B cell (primary cell): ENCODE results near the gene GOT1. TPM values are rescaled to one million over a fixed set of nuclear protein-coding genes. Genes with fewer than 3 reads are reported as not detected.

Experiments used
- ATAC-seq: fragments of 200-7000 bp; cut with Tn5 transposase; one replicate; pipeline ENCODE4 v1.10.0; 2021; ENCODE audit warnings: low read depth, mild to moderate bottlenecking, moderate number of reproducible peaks, moderate library complexity
- CTCF ChIA-PET: fragments of 350-600 bp; sonication (Branson Sonifier 250); formaldehyde crosslinking; loops from one replicate; lab custom pipeline; 2021; ENCODE audit warnings: antibody characterized with exemption, inconsistent platforms; lab: Charles Lee
- POLR2A ChIA-PET: fragments of 350-600 bp; sonication (Branson Sonifier 250); formaldehyde crosslinking; loops from one replicate; lab custom pipeline; 2021; ENCODE audit warnings: antibody characterized with exemption; lab: Charles Lee
- DNase-seq: peaks from one replicate; pipeline ENCODE4 v3.0.0; 2013
- H2AFZ ChIP-seq: 2 replicates; pipeline ENCODE4 v1.6.1; 2012; ENCODE audit warnings: mild to moderate bottlenecking, low read depth, low read length; ENCODE audit not compliant: insufficient read depth, poor library complexity, severe bottlenecking
- H3K27ac ChIP-seq, 2 donors: 1 replicate in 1 of 2; 2 replicates in 1 of 2; pipeline ENCODE4 v1.5.1; 2012 to 2013; ENCODE audit warnings: low read length in 2 of 2, mild to moderate bottlenecking in 2 of 2, moderate library complexity in 1 of 2
- H3K27me3 ChIP-seq, 4 experiments: fragments of 200-600 bp in 1 of 4; sonication (generic) in 1 of 4; replicated peaks in 1 of 4; 1 replicate in 2 of 4; 2 replicates in 2 of 4; pipeline versions ENCODE4 v1.6.1 to v1.7.0; 2013 to 2016; ENCODE audit warnings: low read length in 3 of 4, mild to moderate bottlenecking in 2 of 4, mixed read lengths in 1 of 4, moderate library complexity in 1 of 4; ENCODE audit not compliant: insufficient read depth in 4 of 4, control insufficient read depth in 3 of 4; ENCODE audit errors: control extremely low read depth in 1 of 4
- H3K36me3 ChIP-seq, 2 experiments: replicated peaks in 1 of 2; 1 replicate in 1 of 2; 2 replicates in 1 of 2; pipeline versions ENCODE4 v1.6.1 to v1.7.1; 2013; ENCODE audit warnings: low read length in 1 of 2; ENCODE audit not compliant: insufficient read depth in 2 of 2, control insufficient read depth in 1 of 2; ENCODE audit errors: control extremely low read depth in 1 of 2, extremely low read depth in 1 of 2
- H3K4me1 ChIP-seq, 2 donors: fragments of 200-600 bp in 1 of 2; sonication (generic) in 1 of 2; 1 replicate in 1 of 2; 2 replicates in 1 of 2; pipeline versions ENCODE4 v1.5.1 to v1.6.1; 2013 to 2017; ENCODE audit warnings: low read length in 2 of 2; ENCODE audit not compliant: control insufficient read depth in 2 of 2, insufficient read depth in 2 of 2
- H3K4me2 ChIP-seq: replicated peaks from 2 replicates; pipeline ENCODE3; 2012; ENCODE audit warnings: mild to moderate bottlenecking, low read depth, low read length; ENCODE audit not compliant: poor library complexity, severe bottlenecking
- H3K4me3 ChIP-seq, 5 experiments: fragments of 200-600 bp in 1 of 5; sonication (generic) in 1 of 5; 1 replicate in 3 of 5; 2 replicates in 2 of 5; pipeline versions ENCODE4 v1.5.1 to v1.7.0; 2011 to 2016; ENCODE audit warnings: low read length in 4 of 5, mild to moderate bottlenecking in 4 of 5, low read depth in 2 of 5, control low read depth in 1 of 5, moderate library complexity in 1 of 5; ENCODE audit not compliant: insufficient read depth in 1 of 5; ENCODE audit errors: control extremely low read depth in 1 of 5, extremely low read depth in 1 of 5
- H3K79me2 ChIP-seq: fragments of 200-600 bp; sonication (generic); one replicate; pipeline ENCODE4 v1.6.0; 2016; ENCODE audit warnings: low read length; ENCODE audit not compliant: control insufficient read depth, insufficient read depth
- H3K9ac ChIP-seq: fragments of 200-600 bp; sonication (generic); 2 replicates; pipeline ENCODE4 v1.6.1; 2017; ENCODE audit warnings: mild to moderate bottlenecking, low read length, moderate library complexity
- H3K9me3 ChIP-seq, 3 donors: one replicate each; pipeline versions ENCODE4 v1.6.1 to v1.7.1; 2013; ENCODE audit warnings: low read length in 2 of 3; ENCODE audit not compliant: control insufficient read depth in 2 of 3, insufficient read depth in 1 of 3; ENCODE audit errors: control extremely low read depth in 1 of 3
- H4K20me1 ChIP-seq: 2 replicates; pipeline ENCODE4 v1.6.0; 2012; ENCODE audit warnings: mild to moderate bottlenecking, low read length; ENCODE audit not compliant: insufficient read depth, control insufficient read depth, poor library complexity, severe bottlenecking
- H3K27ac Mint-ChIP-seq: one replicate; pipeline ENCODE4 v1.8.0; 2021; ENCODE audit warnings: mixed read lengths
- H3K27me3 Mint-ChIP-seq: one replicate; pipeline ENCODE4 v1.8.0; 2021; ENCODE audit warnings: mixed read lengths
- H3K4me1 Mint-ChIP-seq: one replicate; pipeline ENCODE4 v1.8.0; 2021; ENCODE audit warnings: mixed read lengths
- H3K4me3 Mint-ChIP-seq: one replicate; pipeline ENCODE4 v1.8.0; 2021; ENCODE audit warnings: mixed read lengths
- H3K9me3 Mint-ChIP-seq: one replicate; pipeline ENCODE4 v1.8.0; 2022; ENCODE audit warnings: mixed read lengths; ENCODE audit not compliant: insufficient read depth
- EZH2 ChIP-seq: IDR thresholded peaks from 2 replicates; pipeline ENCODE4 v1.6.1; 2012; ENCODE audit warnings: borderline replicate concordance, low read depth, mild to moderate bottlenecking, moderate library complexity, low read length; ENCODE audit not compliant: insufficient read depth, poor library complexity, severe bottlenecking
- WGBS: methylation state at CpG from one replicate; pipeline ENCODE4 v1.1.5; 2013; ENCODE audit warnings: missing lambda C conversion rate; ENCODE audit not compliant: insufficient coverage; 5-methylcytosine and 5-hydroxymethylcytosine counted together
- intact Hi-C: fragments of 100-400 bp; cut with micrococcal nuclease; formaldehyde crosslinking; loops from one replicate; pipeline ENCODE4 v1.10.0; 2022
- polyA plus RNA-seq: library from polyadenylated mRNA; depleted of rRNA; stranded (reverse); fragments of >200 nt; gene quantifications from 2 replicates; pipeline ENCODE4 v1.2.3, GENCODE V29; 2012
- total RNA-seq, 2 donors: library from RNA; stranded (reverse); fragments of 120-200 nt in 1 of 2; gene quantifications; 1 replicate in 1 of 2; 2 replicates in 1 of 2; pipeline versions ENCODE4 v1.2.3 to v1.2.4, GENCODE V29; 2013 to 2022
- TF ChIP-seq, protein P1 (sequence below): fragments of 200-600 bp; IDR thresholded peaks from one replicate; pipeline ENCODE4 v1.8.0; 2022; ENCODE audit warnings: antibody characterized with exemption, mild to moderate bottlenecking

GOT1 gene
- total and polyA plus RNA-seq, 2 donors (not counting 1 experiment from before 2014, with no cell fraction given), result 5.9 to 14.9 TPM

DNA sequence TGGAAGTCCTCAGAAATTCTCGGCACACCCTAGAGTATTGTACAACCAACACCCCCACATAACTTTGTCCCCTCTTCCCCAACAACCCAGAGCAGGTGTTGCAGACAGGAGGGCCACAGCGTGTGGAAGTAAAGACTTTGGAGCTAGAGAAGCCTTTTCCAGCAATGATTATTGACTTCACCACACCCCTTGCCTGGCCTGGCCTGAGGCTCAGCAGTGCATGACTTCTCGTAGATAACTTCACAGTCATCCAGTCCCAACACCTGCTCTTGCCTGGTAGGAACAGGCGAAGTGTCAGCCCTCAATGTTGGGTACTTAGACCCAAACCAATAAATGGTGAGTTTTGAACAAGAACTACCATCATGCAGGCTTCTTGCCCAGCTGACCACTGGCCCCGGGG lies 36.7 kb downstream of the GOT1 start:
- Histone ChIP-seq H3K79me2 (no peaks in the 10 kb centered on the region), H3K27me3 (peaks cover 0 to 2% (median 0%) of the 10 kb centered on the region in 4 experiments), H3K4me2 (no peak overlapping the region), H3K4me3 (no peak overlapping the region), H4K20me1 (no peaks in the 10 kb centered on the region), H3K9me3 (no peaks in the 10 kb centered on the region), H3K36me3 (peaks cover 0 to 4% of the 10 kb centered on the region in 2 experiments), H2AFZ (no peak overlapping the region), H3K27ac (no peak overlapping the region), H3K4me1 (peaks cover 2 to 4% of the 10 kb centered on the region in 2 donors), H3K9ac (no peak overlapping the region)
- WGBS, result 92% methylated on average over 3 of the region's 5 CpGs
- TF ChIP-seq EZH2, result no peak
- TF ChIP-seq, protein P1, sequence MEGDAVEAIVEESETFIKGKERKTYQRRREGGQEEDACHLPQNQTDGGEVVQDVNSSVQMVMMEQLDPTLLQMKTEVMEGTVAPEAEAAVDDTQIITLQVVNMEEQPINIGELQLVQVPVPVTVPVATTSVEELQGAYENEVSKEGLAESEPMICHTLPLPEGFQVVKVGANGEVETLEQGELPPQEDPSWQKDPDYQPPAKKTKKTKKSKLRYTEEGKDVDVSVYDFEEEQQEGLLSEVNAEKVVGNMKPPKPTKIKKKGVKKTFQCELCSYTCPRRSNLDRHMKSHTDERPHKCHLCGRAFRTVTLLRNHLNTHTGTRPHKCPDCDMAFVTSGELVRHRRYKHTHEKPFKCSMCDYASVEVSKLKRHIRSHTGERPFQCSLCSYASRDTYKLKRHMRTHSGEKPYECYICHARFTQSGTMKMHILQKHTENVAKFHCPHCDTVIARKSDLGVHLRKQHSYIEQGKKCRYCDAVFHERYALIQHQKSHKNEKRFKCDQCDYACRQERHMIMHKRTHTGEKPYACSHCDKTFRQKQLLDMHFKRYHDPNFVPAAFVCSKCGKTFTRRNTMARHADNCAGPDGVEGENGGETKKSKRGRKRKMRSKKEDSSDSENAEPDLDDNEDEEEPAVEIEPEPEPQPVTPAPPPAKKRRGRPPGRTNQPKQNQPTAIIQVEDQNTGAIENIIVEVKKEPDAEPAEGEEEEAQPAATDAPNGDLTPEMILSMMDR, result no peak
- ATAC-seq (no peak), DNase-seq (no peak)
- Mint-ChIP-seq H3K9me3 (no peaks in the 10 kb centered on the region), H3K4me3 (no peak overlapping the region), H3K27me3 (no peaks in the 10 kb centered on the region), H3K27ac (no peak overlapping the region), H3K4me1 (peaks cover 1% of the 10 kb centered on the region)
- ChIA-PET CTCF (interaction anchor here (1.2 to 3.4 kb wide), 8 partner anchors 11 to 926 kb away, joined by 3 to 34 read pairs (median 12); partner anchors contain the start of gene GOT1), POLR2A (no interaction called here)
- intact Hi-C loops, result no loop called here

DNA sequence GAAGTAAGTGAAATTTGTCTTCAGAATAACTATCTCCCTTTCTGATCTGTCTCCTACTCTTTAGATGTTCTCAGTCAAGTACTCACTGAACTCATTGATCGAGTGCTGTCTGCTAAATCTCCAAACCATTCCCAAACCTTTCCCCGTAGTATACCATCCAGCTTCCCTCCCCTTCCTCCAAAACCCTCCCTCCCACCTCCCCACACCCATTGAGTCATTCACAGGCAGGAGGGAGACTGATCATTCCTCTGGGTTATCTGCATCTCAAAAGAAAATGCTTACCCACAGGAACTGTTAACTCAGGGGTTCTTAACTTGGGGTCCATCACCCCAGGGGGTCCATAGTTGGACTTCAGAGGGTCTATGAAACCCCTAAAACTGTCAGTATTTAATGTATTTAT lies 37.4 kb downstream of the GOT1 start:
- WGBS, result 95% methylated on average over 2 of the region's 2 CpGs
- H3K27ac Mint-ChIP-seq, result no peak overlapping the region
- no peak overlapping the region for H3K9ac ChIP-seq
- H3K4me3 Mint-ChIP-seq, result no peak overlapping the region
- ATAC-seq (no peak), DNase-seq (no peak)
- H3K36me3 ChIP-seq, result peaks cover 0 to 2% of the 10 kb centered on the region in 2 experiments
- no peak overlapping the region for H2AFZ ChIP-seq
- ChIA-PET CTCF (interaction anchor here (0.7 to 3.4 kb wide), 12 partner anchors 10 to 926 kb away, joined by 3 to 34 read pairs (median 8); partner anchors contain the start of gene GOT1), POLR2A (no interaction called here)
- H3K4me2 ChIP-seq, result no peak overlapping the region
- no peaks in the 10 kb centered on the region for H3K9me3 ChIP-seq
- H4K20me1 ChIP-seq, result no peaks in the 10 kb centered on the region
- no peak overlapping the region for H3K27ac ChIP-seq
- intact Hi-C loops, result no loop called here
- H3K4me1 Mint-ChIP-seq, result peaks cover 1% of the 10 kb centered on the region
- no peaks in the 10 kb centered on the region for H3K79me2 ChIP-seq
- H3K27me3 ChIP-seq, result peaks cover 0 to 2% (median 0%) of the 10 kb centered on the region in 4 experiments
- H3K4me1 ChIP-seq, result peaks cover 2 to 4% of the 10 kb centered on the region in 2 donors
- H3K4me3 ChIP-seq, result no peak overlapping the region
- H3K27me3 Mint-ChIP-seq, result no peaks in the 10 kb centered on the region
- TF ChIP-seq, protein P1, result no peak
- no peak for TF ChIP-seq EZH2
- no peaks in the 10 kb centered on the region for H3K9me3 Mint-ChIP-seq
